OCI-LY3 (cell line): Measurements from ENCODE around the gene SPATA16.

Experiments used
- CTCF ChIP-seq: fragments of 200-600, 300-600 bp; sonication (generic); IDR thresholded peaks from 2 replicates; pipeline ENCODE4 v1.5.1; 2014; ENCODE audit warnings: antibody characterized with exemption, low read length, low read depth
- EZH2phosphoT487 ChIP-seq: fragments of 200-600 bp; shearing (Covaris generic); IDR thresholded peaks from 2 replicates; pipeline ENCODE4 v1.6.1; 2018; ENCODE audit warnings: antibody characterized with exemption, mixed run types, low read depth

- TF ChIP-seq CTCF: no peak
- TF ChIP-seq EZH2phosphoT487: no peak
Observed at GRCh38 chr3:173128633-173129032, 12.4 kb downstream of the SPATA16 start.
